ENCODE measurements around the gene MAD2L2. TPM values are rescaled to one million over a fixed set of nuclear protein-coding genes. Genes with fewer than 3 reads are reported as not detected.

MAD2L2 gene
- total RNA-seq, 1 donor from 2014 or later, result 30.1 TPM

DNA sequence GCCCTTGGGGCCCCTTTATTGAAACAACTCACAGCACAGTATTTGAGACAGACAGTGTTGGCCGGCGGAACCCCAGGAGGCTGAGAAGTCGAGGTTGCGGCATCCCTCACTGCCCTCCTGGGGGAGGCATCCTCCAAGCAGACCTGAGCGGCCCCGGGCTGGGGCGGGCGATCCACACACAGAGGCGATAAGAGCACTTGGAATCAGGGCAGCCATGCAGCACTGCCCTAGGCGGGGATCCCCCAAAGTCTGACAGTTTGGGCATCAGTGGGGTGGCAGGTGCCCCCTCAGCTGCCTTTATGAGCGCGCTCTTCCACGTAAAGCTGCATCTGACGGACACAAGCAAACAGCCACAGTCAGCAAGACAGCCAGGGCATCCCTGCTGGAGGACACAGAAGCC is 6.5 kb downstream of the MAD2L2 start:
- FAIRE-seq, result no peak
- no peak overlapping the region for H3K9ac ChIP-seq (ENCODE audit: low read length)
- H3K79me2 ChIP-seq (ENCODE audit: insufficient read depth, low read length), result no peaks in the 10 kb centered on the region
- H3K4me1 Mint-ChIP-seq (ENCODE audit: low read depth, unreplicated experiment), result no peaks in the 10 kb centered on the region
- H3K27me3 Mint-ChIP-seq (ENCODE audit: low read depth, unreplicated experiment), result peaks cover 2% of the 10 kb centered on the region
- no peaks in the 10 kb centered on the region for H3K27me3 ChIP-seq (ENCODE audit: insufficient read depth, low read length)
- DNase-seq (ENCODE audit: low read depth), result no peak
- no peak overlapping the region for H3K4me2 ChIP-seq (ENCODE audit: low read length)
- no peak overlapping the region for H3K4me3 ChIP-seq (ENCODE audit: insufficient read depth, low read depth, low read length)
- H4K20me1 ChIP-seq (ENCODE audit: insufficient read depth, low read length), result peaks cover 11% of the 10 kb centered on the region
- H3K27ac ChIP-seq (ENCODE audit: low read depth, low read length), result no peak overlapping the region
- no peak overlapping the region for H2AFZ ChIP-seq (ENCODE audit: low read depth, low read length)
- H3K4me3 Mint-ChIP-seq (ENCODE audit: unreplicated experiment), result no peak overlapping the region
- TF ChIP-seq EZH2 (IDR thresholded peaks at IDR 0.05; ENCODE audit: insufficient read depth, low read length), result no peak
- TF ChIP-seq, protein P1, sequence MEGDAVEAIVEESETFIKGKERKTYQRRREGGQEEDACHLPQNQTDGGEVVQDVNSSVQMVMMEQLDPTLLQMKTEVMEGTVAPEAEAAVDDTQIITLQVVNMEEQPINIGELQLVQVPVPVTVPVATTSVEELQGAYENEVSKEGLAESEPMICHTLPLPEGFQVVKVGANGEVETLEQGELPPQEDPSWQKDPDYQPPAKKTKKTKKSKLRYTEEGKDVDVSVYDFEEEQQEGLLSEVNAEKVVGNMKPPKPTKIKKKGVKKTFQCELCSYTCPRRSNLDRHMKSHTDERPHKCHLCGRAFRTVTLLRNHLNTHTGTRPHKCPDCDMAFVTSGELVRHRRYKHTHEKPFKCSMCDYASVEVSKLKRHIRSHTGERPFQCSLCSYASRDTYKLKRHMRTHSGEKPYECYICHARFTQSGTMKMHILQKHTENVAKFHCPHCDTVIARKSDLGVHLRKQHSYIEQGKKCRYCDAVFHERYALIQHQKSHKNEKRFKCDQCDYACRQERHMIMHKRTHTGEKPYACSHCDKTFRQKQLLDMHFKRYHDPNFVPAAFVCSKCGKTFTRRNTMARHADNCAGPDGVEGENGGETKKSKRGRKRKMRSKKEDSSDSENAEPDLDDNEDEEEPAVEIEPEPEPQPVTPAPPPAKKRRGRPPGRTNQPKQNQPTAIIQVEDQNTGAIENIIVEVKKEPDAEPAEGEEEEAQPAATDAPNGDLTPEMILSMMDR (IDR thresholded peaks at IDR 0.05; ENCODE audit: insufficient read depth, low read depth, low read length), result no peak
- H3K9me3 Mint-ChIP-seq (ENCODE audit: unreplicated experiment), result no peaks in the 10 kb centered on the region
- peaks cover 2% of the 10 kb centered on the region for H3K36me3 ChIP-seq (ENCODE audit: insufficient read depth, low read length)
- H3K9me3 ChIP-seq (ENCODE audit: insufficient read depth, low read depth, low read length), result no peaks in the 10 kb centered on the region
- H3K36me3 Mint-ChIP-seq (ENCODE audit: low read depth, unreplicated experiment), result peaks cover 11% of the 10 kb centered on the region
- no peak overlapping the region for H3K27ac Mint-ChIP-seq (ENCODE audit: unreplicated experiment)
- no peaks in the 10 kb centered on the region for H3K4me1 ChIP-seq (ENCODE audit: insufficient read depth, low read length)

DNA sequence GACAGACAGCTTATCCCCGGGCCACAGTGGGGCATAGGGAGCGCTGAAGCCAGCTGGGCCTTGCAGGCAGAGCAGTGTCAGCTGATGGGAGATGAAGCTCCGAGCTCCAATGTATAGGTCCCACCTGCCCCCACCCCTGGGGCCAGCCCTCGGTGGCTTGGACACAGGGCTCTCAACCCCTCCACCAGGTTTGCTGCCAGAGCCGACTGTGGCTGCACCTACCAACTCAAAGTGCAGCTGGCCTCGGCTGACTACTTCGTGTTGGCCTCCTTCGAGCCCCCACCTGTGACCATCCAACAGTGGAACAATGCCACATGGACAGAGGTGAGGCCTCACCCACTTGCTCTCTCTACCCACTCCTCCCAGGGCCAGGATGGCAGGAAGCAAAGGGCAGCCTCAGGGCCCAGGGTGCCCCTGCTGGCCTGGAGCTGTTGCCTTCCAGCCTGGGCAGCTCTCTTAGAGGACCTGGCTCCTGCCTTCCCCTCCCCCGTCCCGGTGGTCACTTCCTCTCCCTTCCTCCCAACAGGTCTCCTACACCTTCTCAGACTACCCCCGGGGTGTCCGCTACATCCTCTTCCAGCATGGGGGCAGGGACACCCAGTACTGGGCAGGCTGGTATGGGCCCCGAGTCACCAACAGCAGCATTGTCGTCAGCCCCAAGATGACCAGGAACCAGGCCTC is 7.7 kb downstream of the MAD2L2 start:
- H3K4me2 ChIP-seq (ENCODE audit: low read length), result no peak overlapping the region
- FAIRE-seq, result no peak
- peaks cover 11% of the 10 kb centered on the region for H4K20me1 ChIP-seq (ENCODE audit: insufficient read depth, low read length)
- no peak overlapping the region for H3K4me3 ChIP-seq (ENCODE audit: insufficient read depth, low read depth, low read length)
- Mint-ChIP-seq H3K27me3 (ENCODE audit: low read depth, unreplicated experiment) (no peaks in the 10 kb centered on the region), H3K36me3 (ENCODE audit: low read depth, unreplicated experiment) (peaks cover 10% of the 10 kb centered on the region), H3K9me3 (ENCODE audit: unreplicated experiment) (no peaks in the 10 kb centered on the region), H3K4me3 (ENCODE audit: unreplicated experiment) (no peak overlapping the region), H3K4me1 (ENCODE audit: low read depth, unreplicated experiment) (no peaks in the 10 kb centered on the region), H3K27ac (ENCODE audit: unreplicated experiment) (no peak overlapping the region)
- H3K79me2 ChIP-seq (ENCODE audit: insufficient read depth, low read length), result no peaks in the 10 kb centered on the region
- no peak overlapping the region for H3K9ac ChIP-seq (ENCODE audit: low read length)
- no peak for TF ChIP-seq EZH2 (IDR thresholded peaks at IDR 0.05; ENCODE audit: insufficient read depth, low read length)
- TF ChIP-seq, protein P1 (IDR thresholded peaks at IDR 0.05; ENCODE audit: insufficient read depth, low read depth, low read length), result no peak
- peaks cover 2% of the 10 kb centered on the region for H3K36me3 ChIP-seq (ENCODE audit: insufficient read depth, low read length)
- H3K27me3 ChIP-seq (ENCODE audit: insufficient read depth, low read length), result no peaks in the 10 kb centered on the region
- no peak for DNase-seq (ENCODE audit: low read depth)
- H3K9me3 ChIP-seq (ENCODE audit: insufficient read depth, low read depth, low read length), result no peaks in the 10 kb centered on the region
- no peak overlapping the region for H2AFZ ChIP-seq (ENCODE audit: low read depth, low read length)
- H3K4me1 ChIP-seq (ENCODE audit: insufficient read depth, low read length), result no peaks in the 10 kb centered on the region
- H3K27ac ChIP-seq (ENCODE audit: low read depth, low read length), result no peak overlapping the region

- FAIRE-seq (no peak), DNase-seq (ENCODE audit: low read depth) (no peak)
- peaks cover 3% of the 10 kb centered on the region for H4K20me1 ChIP-seq (ENCODE audit: insufficient read depth, low read length)
- H3K4me3 Mint-ChIP-seq (ENCODE audit: unreplicated experiment), result no peak overlapping the region
- no peak overlapping the region for H3K4me2 ChIP-seq (ENCODE audit: low read length)
- H3K36me3 ChIP-seq (ENCODE audit: insufficient read depth, low read length), result peaks cover 2% of the 10 kb centered on the region
- H3K4me1 Mint-ChIP-seq (ENCODE audit: low read depth, unreplicated experiment), result no peaks in the 10 kb centered on the region
- H3K27me3 ChIP-seq (ENCODE audit: insufficient read depth, low read length), result no peaks in the 10 kb centered on the region
- no peaks in the 10 kb centered on the region for H3K4me1 ChIP-seq (ENCODE audit: insufficient read depth, low read length)
- TF ChIP-seq, protein P1 (IDR thresholded peaks at IDR 0.05; ENCODE audit: insufficient read depth, low read depth, low read length), result no peak
- no peak overlapping the region for H3K4me3 ChIP-seq (ENCODE audit: insufficient read depth, low read depth, low read length)
- H3K27ac Mint-ChIP-seq (ENCODE audit: unreplicated experiment), result no peak overlapping the region
- no peaks in the 10 kb centered on the region for H3K9me3 Mint-ChIP-seq (ENCODE audit: unreplicated experiment)
- no peak overlapping the region for H3K9ac ChIP-seq (ENCODE audit: low read length)
- H3K27me3 Mint-ChIP-seq (ENCODE audit: low read depth, unreplicated experiment), result no peaks in the 10 kb centered on the region
- H3K36me3 Mint-ChIP-seq (ENCODE audit: low read depth, unreplicated experiment), result peaks cover 10% of the 10 kb centered on the region
- H3K27ac ChIP-seq (ENCODE audit: low read depth, low read length), result no peak overlapping the region
- H3K9me3 ChIP-seq (ENCODE audit: insufficient read depth, low read depth, low read length), result no peaks in the 10 kb centered on the region
- no peaks in the 10 kb centered on the region for H3K79me2 ChIP-seq (ENCODE audit: insufficient read depth, low read length)
- H2AFZ ChIP-seq (ENCODE audit: low read depth, low read length), result no peak overlapping the region
Observed at GRCh38 chr1:11671544-11672286, 9.2 kb downstream of the MAD2L2 start.
